HG02840 (cell line): ENCODE measurements around the gene IDUA.

ENCODE experiments used
- ATAC-seq: cut with Tn5 transposase; IDR thresholded peaks from one replicate; pipeline ENCODE4 v1.9.1; 2021; ENCODE audit warnings: mild to moderate bottlenecking, moderate library complexity, moderate number of reproducible peaks; ENCODE audit not compliant: unreplicated experiment, low FRiP score

Gene IDUA

GRCh38 chr4:1027915-1028238 lies 41.0 kb downstream of the IDUA start:
- no peak for ATAC-seq

DNA sequence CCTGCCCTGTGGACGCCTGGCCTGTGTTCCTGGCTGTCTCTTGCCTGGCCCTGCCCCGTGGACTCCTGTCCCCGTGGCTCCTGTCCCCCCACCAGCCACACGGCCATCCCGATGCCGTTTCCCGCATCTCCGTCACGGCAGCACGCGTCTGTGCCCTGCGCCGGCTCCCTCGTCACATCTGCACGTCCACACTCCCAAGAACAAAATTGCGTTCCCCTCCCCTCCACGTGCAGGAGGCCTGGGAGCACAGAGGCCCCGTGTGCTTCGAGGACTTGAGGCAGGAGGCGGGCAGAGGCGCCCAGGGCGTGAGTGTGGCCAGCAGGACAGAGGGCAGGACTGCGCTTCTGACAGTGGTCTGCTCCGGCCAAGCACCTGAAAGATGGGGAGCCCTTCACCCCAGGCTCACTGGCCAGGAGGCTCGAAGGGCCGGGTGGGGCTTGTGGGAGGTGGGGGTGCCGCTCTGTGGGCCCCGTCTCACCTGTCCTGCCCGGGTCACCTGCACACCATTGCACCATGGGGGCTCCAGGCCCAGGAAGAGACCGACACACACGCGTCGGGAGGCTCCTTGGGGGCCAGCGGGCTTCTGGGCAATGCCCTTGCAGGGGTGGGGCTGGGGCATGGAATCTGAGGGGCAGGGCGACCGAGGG lies 41.9 kb downstream of the IDUA start:
- ATAC-seq: no peak

- no peak for ATAC-seq
Observed at GRCh38 chr4:1029529-1029928, 42.7 kb downstream of the IDUA start.

GRCh38 chr4:1030031-1030430 lies 43.2 kb downstream of the IDUA start:
- ATAC-seq: no peak

DNA sequence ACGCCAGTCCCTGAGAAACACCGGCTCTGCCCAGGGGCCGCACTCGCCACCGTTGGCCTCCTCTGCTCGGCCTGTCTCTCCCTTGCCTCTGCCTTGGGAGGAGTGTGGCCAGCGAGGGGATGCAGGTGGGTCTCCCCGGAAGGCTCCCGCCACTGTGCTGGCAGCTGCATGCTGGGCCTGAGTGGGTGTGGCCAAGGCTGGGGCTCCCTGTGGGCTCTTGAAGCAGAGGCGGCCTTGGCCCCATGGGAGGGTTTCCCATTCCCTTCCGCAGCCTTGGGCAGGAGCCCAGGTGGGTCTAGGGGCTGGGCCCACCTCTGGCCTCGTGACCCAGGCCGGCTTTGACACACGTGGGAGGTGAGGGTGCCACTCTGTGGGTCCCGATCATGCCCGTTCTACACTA lies 43.7 kb downstream of the IDUA start:
- no peak for ATAC-seq

GRCh38 chr4:1031346-1031745 lies 44.5 kb downstream of the IDUA start:
- ATAC-seq: no peak

DNA sequence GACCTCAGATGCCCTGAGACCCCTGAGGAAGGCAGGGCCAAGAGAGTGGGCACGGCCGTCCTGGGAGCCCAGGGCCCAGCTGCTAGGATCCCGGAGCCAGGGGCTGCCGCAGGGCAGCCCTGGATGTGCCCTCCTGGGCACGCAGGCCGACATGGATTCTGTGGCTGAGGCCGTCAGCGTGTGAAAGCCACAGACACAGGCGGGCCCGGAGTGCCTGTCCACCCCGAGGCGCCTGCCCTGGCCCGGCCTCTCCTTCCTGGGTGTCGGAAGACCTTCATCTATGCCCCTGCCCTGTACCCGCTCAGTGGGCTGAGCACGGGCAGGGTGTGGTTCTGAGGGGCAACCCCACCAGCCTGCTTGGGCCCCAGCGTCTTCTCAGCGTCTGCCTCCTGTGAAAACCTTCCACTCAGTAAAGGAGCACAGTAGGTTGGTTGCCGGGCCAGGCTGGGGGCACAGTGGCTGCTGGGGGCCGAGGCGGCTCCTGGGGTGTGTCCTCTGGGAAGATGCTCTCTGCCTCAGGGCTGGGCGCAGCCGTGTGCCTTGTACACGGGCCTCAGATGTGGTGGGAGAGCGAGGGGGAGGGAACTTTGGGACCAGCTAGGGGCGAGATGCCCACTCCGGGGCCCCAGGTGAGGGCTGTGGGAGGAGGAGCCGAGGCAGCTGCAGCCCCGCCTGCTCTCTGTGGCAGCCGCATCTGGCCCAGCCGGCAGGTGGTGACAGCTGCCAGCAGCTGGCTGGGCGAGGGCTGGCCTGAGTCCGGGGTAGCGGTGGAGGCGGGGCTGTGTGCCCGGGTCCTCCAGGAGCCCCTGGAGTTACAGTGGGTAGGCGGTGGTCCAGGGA lies 45.3 kb downstream of the IDUA start:
- ATAC-seq: no peak

GRCh38 chr4:1032861-1033260 lies 46.0 kb downstream of the IDUA start:
- ATAC-seq: no peak

GRCh38 chr4:1033840-1034551 lies 47.2 kb downstream of the IDUA start:
- ATAC-seq: no peak

- ATAC-seq: no peak
Observed at GRCh38 chr4:1035510-1035909, 48.7 kb downstream of the IDUA start.

DNA sequence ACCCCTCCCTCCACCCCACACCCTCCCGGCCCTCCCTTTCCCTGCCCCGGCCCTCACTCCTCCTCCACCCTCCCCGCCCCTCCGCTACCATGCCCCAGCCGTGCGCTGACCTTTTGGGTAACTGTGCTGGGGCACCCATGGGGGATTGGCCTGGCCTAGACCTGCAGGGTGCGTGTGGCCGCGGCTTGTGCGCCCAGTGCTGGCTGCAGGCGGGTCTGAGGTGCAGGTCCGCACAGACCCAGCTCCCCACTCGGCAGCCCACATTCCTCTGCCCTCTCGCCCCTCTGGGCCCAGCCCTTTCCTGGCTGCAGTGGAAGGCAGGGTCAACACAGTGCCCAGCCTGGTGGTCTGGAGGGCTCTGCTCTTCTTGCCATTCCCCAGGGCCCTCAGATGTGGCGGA lies 49.3 kb downstream of the IDUA start:
- no peak for ATAC-seq

GRCh38 chr4:1036976-1037810 lies 50.3 kb downstream of the IDUA start:
- ATAC-seq: no peak

- ATAC-seq: no peak
Observed at GRCh38 chr4:1038948-1039492, 52.2 kb downstream of the IDUA start.

DNA sequence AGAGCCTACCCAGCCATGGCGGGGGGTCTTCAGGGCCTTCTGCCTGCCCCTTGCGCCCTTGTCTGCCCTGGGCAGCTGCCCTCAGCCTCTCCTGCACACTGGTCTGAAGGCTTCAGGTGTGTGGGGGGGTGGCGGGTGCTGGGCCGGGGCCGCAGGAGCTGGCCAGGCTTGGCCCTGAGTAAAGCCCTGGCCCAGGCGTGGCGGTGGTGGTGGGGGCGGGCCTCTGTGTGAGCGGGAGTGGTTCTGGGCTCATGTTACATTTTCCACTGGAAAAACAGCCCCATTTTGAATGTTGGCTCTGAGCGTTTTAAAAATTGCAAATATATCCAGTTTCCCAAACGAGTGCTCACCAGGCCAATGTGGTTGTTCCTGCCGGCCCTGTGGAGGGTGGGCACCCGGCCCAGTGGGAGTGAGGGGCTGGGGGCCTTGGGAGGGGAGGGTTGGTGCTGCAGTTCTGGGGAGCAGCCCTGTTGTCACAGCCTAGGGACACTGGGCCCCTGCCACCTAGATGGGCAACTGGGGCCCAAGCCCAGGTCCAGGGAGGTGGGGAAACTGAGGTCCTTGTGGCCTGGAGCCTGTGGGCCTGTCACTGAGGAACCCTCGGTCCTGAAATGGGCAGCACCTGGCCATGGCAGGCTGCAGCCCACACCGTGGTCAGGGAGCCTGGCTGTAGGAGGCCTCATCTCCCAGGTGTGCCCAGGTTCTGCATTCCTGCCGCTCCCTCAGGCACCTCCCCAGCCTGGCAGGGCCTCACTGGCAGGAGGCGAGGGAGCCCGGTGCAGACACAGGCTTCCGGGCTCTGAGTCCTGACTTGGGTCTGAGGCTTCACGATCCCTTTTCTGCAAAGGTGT lies 52.9 kb downstream of the IDUA start:
- ATAC-seq: no peak

DNA sequence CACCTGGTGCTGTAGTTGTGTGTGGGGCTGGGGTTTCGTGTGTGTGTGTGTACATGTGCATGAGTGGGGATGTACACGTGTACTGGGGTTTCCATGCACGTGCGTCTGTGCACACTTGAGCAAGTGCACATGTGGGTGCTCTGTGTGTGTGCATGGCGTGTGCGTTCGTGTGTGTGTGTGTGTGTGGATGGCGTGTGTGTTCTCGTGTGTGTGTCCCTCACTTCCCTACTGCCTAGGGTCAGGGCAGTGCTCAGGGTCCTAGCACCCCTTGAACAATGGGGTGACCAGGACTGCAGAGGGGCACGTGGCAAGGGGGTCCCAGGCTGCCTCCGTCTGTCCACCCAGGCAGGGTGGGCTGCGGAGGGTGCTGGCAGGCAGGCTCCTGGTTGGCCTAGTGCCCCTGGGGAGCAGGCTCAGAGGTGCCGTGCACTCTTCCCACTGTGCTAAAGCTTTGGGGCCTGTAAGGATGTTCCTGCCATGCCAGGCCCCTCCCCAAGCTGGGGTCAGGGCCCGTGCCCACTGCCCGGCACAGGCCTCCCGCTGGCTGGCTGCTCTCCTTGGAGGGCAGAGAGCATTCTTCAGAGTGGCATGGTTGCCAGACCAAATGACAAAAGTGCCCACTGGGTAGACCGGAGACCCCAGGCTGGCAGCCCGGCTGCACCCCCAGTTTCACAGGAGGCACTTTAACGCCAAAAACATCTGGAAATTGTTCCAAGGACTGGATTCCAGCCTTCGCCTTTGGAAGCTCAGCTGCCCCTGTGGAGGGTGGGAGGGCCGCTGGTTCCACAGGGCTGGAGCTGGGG lies 53.7 kb downstream of the IDUA start:
- no peak for ATAC-seq

GRCh38 chr4:1041147-1041935 lies 54.5 kb downstream of the IDUA start:
- no peak for ATAC-seq

DNA sequence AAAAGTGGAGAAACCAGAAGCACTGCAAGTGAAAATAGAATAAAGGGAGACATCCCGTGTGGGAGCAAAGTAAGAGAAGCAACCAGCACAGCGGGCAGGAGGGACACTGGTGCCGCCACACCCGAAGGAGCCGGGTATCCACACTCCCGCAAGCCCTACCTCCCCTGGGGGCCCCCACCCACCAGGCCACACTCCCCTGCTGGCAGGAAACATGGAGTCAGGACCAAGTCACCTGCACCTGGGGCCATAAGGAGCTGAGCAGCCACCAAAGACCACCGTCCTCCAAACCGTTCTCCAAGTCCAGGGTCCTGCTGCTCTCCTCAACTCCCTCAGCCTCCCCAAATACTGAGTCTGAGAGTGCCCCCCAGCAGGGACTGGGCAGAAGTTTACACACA lies 55.1 kb downstream of the IDUA start:
- no peak for ATAC-seq
